A673 (cell line): ENCODE data around the gene ARHGAP26. TPM values are rescaled to one million over a fixed set of nuclear protein-coding genes. Genes with fewer than 3 reads are reported as not detected.

ENCODE experiments used
- BruUV-seq: library from RNA; stranded (reverse); fragments of 400-500 nt; replicated peaks from 2 replicates; lab custom pipeline; 2021; lab: Mats Ljungman, UMichigan
- CTCF ChIA-PET: fragments of 300-600 bp; sonication (Branson Sonifier 250); formaldehyde crosslinking; loops from one replicate; lab custom pipeline; 2022; ENCODE audit warnings: antibody characterized with exemption; lab: Charles Lee
- POLR2A ChIA-PET: fragments of 300-600 bp; sonication (Branson Sonifier 250); formaldehyde crosslinking; loops from one replicate; lab custom pipeline; 2022; ENCODE audit warnings: antibody characterized with exemption; ENCODE audit not compliant: low non-redundant PET; lab: Charles Lee
- DNase-seq: peaks from one replicate; pipeline ENCODE4 v3.0.0-alpha.2; 2015; ENCODE audit warnings: low spot score
- H3K27ac ChIP-seq: fragments of 200-600 bp; sonication (generic); 2 replicates; pipeline ENCODE4 v1.5.1; 2016; ENCODE audit warnings: mixed run types, low read depth, mild to moderate bottlenecking, mixed read lengths, antibody characterized with exemption, low read length; ENCODE audit not compliant: poor library complexity, severe bottlenecking
- H3K27me3 ChIP-seq: fragments of 200-600 bp; sonication (generic); replicated peaks from 2 replicates; pipeline ENCODE4 v1.6.1; 2017; ENCODE audit warnings: mixed run types, low read depth, mild to moderate bottlenecking, mixed read lengths, antibody characterized with exemption, low read length; ENCODE audit not compliant: insufficient read depth, poor library complexity
- H3K36me3 ChIP-seq: fragments of 200-600 bp; sonication (generic); 2 replicates; pipeline ENCODE4 v1.6.1; 2016; ENCODE audit warnings: mixed run types, mild to moderate bottlenecking, mixed read lengths, antibody characterized with exemption, low read length; ENCODE audit not compliant: insufficient read depth, poor library complexity, severe bottlenecking
- H3K4me1 ChIP-seq: fragments of 200-600 bp; sonication (generic); 2 replicates; pipeline ENCODE4 v1.6.1; 2017; ENCODE audit warnings: mixed run types, mild to moderate bottlenecking, mixed read lengths, antibody characterized with exemption, low read length; ENCODE audit not compliant: insufficient read depth, poor library complexity, severe bottlenecking
- H3K4me3 ChIP-seq: fragments of 200-600 bp; sonication (generic); 2 replicates; pipeline ENCODE4 v1.5.1; 2016; ENCODE audit warnings: low read depth, mixed run types, mild to moderate bottlenecking, mixed read lengths, low read length; ENCODE audit not compliant: poor library complexity, severe bottlenecking
- H3K9me3 ChIP-seq: fragments of 200-600 bp; sonication (generic); 2 replicates; pipeline ENCODE4 v1.6.1; 2016; ENCODE audit warnings: mixed run types, low read depth, mild to moderate bottlenecking, mixed read lengths, antibody characterized with exemption, low read length; ENCODE audit not compliant: poor library complexity, severe bottlenecking
- CTCF ChIP-seq: fragments of 300-800, 200-600 bp; sonication (generic); conservative IDR thresholded peaks from 2 replicates; pipeline ENCODE4 v1.5.1; 2017; ENCODE audit warnings: low read depth, mild to moderate bottlenecking, antibody characterized with exemption, low read length, moderate library complexity, mixed read lengths
- EZH2 ChIP-seq: fragments of 200-600 bp; sonication (generic); IDR thresholded peaks from 2 replicates; pipeline ENCODE4 v1.6.1; 2017; ENCODE audit warnings: borderline replicate concordance, low read depth, mild to moderate bottlenecking, mixed read lengths, antibody characterized with exemption, low read length; ENCODE audit not compliant: poor library complexity, severe bottlenecking
- intact Hi-C: fragments of 100-400 bp; cut with micrococcal nuclease; formaldehyde crosslinking; loops from one replicate; pipeline ENCODE4 v1.10.0; 2022; ENCODE audit not compliant: unreplicated experiment
- total RNA-seq: library from RNA; stranded (reverse); gene quantifications from 2 replicates; pipeline ENCODE4 v1.2.3, GENCODE V29; 2021

Gene ARHGAP26
- total RNA-seq, 1 experiment from 2014 or later: 25.5 TPM

DNA sequence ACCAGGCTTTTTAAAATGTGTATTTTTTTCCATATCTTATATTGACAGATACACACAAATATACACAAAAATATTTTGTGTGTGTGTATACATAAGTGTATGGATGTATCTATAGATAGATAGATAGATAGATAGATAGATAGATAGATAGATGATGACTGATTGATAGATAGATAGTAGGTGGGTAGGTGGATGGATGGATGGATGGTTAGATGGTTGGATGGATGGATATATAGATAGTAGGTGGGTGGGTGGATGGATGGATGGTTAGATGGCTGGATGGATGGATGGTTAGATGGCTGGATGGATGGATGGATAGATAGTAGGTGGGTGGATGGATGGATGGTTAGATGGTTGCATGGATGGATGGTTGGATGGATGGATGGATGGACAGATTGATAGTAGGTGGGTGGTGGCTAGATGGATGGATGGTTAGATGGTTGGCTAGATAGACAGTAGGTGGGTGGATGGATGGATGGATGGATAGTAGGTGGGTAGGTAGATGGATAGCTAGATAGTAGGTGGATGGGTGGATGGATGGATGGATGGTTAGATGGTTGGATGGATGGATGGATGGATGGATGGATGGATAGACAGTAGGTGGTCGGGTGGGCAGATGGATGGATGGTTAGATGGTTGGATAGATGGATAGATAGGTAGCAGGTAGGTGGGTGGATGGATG, 477.1 kb downstream of the ARHGAP26 start:
- DNase-seq: no peak
- Histone ChIP-seq H3K27ac (no peak overlapping the region), H3K9me3 (no peaks in the 10 kb centered on the region), H3K27me3 (no peaks in the 10 kb centered on the region), H3K36me3 (no peaks in the 10 kb centered on the region), H3K4me3 (no peak overlapping the region), H3K4me1 (peaks cover 5% of the 10 kb centered on the region)
- no TSS peak for BruUV-seq
- POLR2A ChIA-PET: no interaction called here
- CTCF ChIA-PET: no interaction called here
- intact Hi-C loops: no loop called here
- TF ChIP-seq CTCF: no peak

GRCh38 chr5:143248391-143248790, 478.2 kb downstream of the ARHGAP26 start:
- no peak for TF ChIP-seq CTCF
- TF ChIP-seq EZH2: no peak
- POLR2A ChIA-PET: no interaction called here
- BruUV-seq: no TSS peak
- H3K27ac ChIP-seq: no peak overlapping the region
- no peak for DNase-seq
- intact Hi-C loops: no loop called here
- no peaks in the 10 kb centered on the region for H3K27me3 ChIP-seq
- CTCF ChIA-PET: no interaction called here
- H3K9me3 ChIP-seq: no peaks in the 10 kb centered on the region
- H3K4me3 ChIP-seq: no peak overlapping the region
- no peaks in the 10 kb centered on the region for H3K36me3 ChIP-seq
- H3K4me1 ChIP-seq: peaks cover 5% of the 10 kb centered on the region

DNA sequence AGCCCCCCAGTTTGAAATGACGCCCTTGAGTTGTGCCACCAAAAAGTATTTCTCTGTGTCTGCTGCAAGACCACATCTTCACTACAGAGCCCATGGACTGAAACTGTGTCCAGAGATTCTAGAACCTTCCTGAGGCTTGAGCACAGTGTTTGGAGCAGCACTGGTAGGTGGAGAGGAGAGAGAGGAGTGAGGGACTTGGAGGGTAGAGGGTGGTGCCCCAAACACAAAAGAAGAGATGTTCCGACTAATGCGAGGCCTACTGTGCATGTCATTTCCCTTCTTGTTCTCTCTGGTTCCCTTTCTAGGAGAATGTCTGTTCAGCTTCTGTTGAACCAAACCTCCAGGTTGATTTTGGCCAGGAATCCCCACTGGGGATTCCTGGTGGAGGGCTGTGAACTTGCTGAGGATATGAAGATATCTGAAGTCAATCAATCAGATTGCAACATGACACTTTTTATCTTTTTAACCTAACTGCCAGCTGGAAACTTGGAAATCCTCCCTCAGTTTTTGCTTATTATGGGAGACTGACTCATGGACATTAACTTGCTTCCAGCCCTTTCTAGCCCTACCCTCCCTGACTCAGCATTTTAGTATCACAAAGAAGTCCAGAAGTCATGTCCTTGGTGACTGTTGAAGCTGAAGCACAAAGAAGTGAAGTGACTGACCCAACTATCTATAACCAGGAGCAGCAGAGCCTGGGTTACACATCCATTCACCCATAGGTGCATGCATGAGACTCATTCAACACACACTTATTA, 478.8 kb downstream of the ARHGAP26 start:
- POLR2A ChIA-PET: interaction anchor here (0.6 kb wide), 1 partner anchor 494 kb away, joined by 3 read pairs; no protein-coding TSS in a partner anchor
- Histone ChIP-seq H3K27me3 (no peaks in the 10 kb centered on the region), H3K4me3 (no peak overlapping the region), H3K4me1 (peaks cover 5% of the 10 kb centered on the region), H3K36me3 (no peaks in the 10 kb centered on the region), H3K9me3 (no peaks in the 10 kb centered on the region), H3K27ac (no peak overlapping the region)
- CTCF ChIA-PET: no interaction called here
- TF ChIP-seq EZH2: no peak
- no peak for TF ChIP-seq CTCF
- BruUV-seq: no TSS peak
- DNase-seq: peak; percentile 8
- intact Hi-C loops: no loop called here
